HG02588 (cell line): ENCODE measurements around the gene ACTR1A.
"Not testable (repeated sequence)": the region's sequence is repeated elsewhere in the genome, so short reads cannot be mapped to it uniquely, and the experiment has no call there.

Experiments used
- ATAC-seq: cut with Tn5 transposase; IDR thresholded peaks from one replicate; pipeline ENCODE4 v1.9.1; 2021; ENCODE audit warnings: mild to moderate bottlenecking, moderate library complexity; ENCODE audit not compliant: unreplicated experiment

Gene ACTR1A

GRCh38 chr10:102502337-102503151, at the start of gene ACTR1A:
Gene ACTR1A, minus strand, starts transcription at chr10:102502712. Its CDS starts 65 bp downstream, at chr10:102502647.
- peak; percentile 42 for ATAC-seq

- ATAC-seq = no peak
These were observed 48.2 kb upstream of the ACTR1A start for GRCh38 chr10:102550636-102551210.

DNA sequence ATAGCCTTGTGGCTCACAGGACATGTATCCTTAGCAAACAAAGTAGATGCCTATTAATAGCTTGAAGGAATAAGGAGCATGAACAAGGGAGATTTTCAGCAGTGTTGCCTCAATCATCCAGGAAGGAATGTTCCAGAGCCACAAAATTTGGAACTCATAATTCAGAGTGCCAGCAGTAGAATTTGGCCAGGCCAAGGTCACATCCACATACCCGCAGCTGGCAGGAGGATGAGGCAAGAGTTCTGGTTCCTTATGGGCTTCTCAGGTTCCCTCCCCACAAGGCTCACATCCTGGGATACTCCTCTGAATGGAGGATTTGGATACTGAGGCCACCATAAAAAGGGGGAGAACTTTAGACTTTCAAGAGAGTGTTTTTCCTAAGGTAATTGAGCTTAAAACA, 47.0 kb upstream of the ACTR1A start:
- ATAC-seq = no peak

GRCh38 chr10:102546606-102547320, 44.3 kb upstream of the ACTR1A start:
- ATAC-seq = no peak

DNA sequence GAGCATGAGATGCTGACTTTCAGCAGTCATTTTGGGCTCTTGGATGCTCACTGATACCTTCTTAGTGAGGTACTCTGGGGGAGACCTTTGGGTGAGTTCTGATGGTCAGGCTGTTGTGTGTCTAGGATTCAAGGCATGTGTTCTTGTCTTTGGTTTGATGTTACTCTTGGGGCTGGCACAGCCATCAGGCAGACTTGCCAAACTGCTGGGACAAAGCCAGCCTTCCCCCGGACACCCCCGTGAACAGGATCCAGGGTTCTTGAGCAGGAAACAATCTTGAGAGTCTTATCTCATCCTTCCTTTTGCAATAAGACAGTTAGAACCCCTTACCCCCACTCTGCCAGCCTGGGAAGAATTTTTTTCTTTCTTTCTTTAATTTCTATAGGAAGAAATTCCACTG, 43.5 kb upstream of the ACTR1A start:
- ATAC-seq = no peak

DNA sequence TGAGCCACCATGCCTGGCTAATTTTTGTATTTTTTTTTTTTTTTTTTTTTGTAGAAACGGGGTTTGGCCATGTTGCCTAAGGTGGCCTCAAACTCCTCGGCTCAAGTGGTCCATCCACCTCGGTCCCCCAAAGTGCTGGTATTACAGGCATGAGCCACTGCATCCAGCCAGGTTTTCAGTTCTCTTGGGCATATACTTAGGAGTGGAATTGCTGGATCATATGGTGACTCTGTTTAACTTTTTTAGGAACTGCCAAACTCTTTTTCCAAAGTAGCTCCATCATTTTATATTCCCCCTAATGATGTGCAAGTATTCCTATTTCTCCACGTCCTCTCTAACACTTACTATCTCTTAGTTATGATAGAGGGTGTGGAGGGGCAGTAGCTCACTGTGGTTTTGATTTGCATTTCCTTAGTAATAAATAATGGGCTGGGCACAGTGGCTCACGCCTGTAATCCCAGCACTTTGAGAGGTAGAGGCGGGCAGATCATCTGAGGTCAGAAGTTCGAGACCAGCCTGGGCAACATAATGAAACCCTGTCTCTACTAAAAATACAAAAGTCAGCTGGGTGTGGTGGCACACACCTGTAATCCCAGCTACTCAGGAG, 42.9 kb upstream of the ACTR1A start:
- ATAC-seq = no peak

GRCh38 chr10:102542800-102543418, 40.4 kb upstream of the ACTR1A start:
- no peak for ATAC-seq

GRCh38 chr10:102540023-102540422, 37.5 kb upstream of the ACTR1A start:
- peak; percentile 71 for ATAC-seq

GRCh38 chr10:102538811-102539210, 36.3 kb upstream of the ACTR1A start:
- no peak for ATAC-seq

GRCh38 chr10:102537948-102538347, 35.4 kb upstream of the ACTR1A start:
- no peak for ATAC-seq

GRCh38 chr10:102537367-102537766, 34.9 kb upstream of the ACTR1A start:
- no peak for ATAC-seq

- no peak for ATAC-seq
These were observed 33.1 kb upstream of the ACTR1A start for GRCh38 chr10:102535481-102536147.

- ATAC-seq = not testable (repeated sequence)
These were observed 32.5 kb upstream of the ACTR1A start for GRCh38 chr10:102534966-102535365.

DNA sequence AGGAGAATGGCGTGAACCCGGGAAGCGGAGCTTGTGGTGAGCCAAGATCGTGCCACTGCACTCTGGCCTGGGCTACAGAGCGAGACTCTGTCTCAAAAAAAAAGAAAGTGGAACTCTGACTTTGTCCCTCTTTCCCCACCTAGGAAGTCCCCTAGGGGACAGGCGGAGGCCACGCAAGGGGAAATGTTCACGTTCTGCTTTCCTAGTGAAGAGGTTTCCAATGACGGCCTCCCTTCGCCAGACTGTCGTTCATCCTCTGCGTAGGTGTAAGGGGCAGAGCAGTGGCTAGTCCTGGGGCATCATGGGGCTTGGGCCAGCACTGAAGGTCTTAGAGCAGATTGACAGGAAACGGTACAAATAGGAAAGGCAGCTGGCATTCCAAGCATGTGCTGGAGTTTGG, 31.8 kb upstream of the ACTR1A start:
- no peak for ATAC-seq

DNA sequence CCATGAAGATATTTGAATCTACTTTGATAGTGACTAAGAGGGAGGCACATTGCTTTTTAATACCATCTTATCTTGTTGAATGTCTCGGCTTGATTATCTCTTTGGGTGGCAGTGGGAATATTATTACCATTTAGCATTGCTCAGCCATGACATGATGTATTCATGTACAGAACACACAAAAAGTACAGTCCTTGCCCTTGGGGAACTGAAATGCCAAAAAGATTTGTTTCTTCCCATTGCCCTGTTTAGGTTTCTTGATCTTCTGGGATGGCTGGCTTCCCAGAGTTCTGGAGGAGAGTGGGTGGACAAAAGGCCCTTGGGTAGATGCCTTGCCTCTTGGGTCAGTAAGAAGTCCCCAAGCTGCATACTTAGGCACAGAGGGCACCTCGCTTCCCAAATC, 25.0 kb upstream of the ACTR1A start:
- ATAC-seq = no peak

- ATAC-seq = no peak
These were observed 22.2 kb upstream of the ACTR1A start for GRCh38 chr10:102524746-102525145.

DNA sequence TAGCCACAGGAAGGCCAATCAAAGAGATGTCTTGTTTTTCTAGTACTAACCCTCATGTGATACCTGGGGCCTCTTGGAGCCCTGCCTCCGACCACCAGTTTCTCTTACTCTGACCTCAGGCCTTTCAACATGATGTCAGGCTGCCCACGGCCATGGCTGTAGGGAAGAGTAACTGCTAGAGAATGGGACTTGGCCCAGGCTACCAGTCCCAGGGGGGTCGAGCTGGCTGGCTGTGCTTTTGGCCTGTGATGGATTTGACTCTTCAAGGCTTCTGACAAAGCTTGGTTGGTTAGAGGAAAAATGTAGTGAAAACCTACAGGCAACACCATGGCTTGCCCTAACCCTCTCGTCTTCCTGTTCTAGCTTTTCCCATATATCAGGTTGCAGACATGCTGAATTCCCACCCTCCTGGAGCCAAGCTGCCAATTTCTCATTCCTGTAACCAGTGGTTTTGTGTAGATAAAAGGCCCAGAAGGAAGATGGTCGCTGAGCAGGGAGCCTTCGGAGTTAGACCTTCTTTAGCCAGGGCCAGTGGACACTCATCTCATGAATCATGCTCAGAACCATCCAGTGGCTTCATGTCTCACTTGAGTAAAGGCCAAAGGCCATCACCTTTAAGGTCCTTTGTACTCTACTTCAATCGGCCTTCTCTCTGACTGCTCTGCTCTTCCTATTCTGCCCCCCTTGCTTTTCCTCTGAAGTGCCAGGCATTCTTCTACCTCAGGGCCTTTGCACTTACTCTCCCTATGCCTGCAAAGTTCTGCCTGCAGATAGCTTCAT, 20.9 kb upstream of the ACTR1A start:
- no peak for ATAC-seq

DNA sequence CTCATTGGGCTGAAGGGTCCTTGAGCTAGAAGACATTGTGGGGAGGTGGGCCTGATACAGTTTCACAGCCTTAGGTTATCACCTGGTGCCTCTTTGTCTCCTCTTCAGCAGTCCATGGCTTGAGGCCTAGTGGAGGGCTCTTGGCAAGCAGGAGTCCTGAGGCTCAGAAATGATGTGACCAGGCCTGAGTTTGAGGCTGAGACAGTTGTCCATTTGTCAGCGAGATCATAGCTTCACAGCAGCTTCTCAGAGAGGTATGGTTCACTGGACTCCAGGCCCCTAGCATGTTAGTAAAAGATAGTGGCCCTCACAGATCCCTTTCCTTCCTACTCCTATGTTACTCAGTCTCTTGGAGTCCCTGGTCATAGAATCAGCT, 20.4 kb upstream of the ACTR1A start:
- no peak for ATAC-seq

DNA sequence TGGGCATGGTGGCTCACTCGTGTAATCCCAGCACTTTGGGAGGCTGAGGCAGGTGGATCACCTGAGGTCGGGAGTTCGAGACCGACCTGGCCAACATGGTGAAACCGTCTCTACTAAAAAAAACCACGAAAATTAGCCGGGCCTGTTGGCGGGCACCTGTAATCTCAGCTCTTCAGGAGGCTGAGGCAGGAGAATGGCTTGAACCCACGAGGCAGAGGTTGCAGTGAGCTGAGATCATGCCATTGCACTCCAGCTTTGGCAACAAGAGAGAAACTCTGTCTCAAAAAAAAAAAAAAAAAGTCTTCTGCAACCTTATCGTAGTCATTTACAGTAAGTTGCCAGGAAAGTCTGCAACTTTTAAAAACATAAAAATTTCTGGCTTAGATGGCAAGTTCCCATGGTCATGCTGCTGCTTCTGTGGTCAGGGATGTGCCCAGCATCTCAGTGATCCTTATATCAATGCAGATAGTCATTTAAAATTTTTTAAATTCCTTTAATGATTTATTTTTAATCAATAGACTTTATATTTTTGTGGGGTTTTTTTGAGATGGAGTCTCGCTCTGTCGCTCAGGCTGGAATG, 16.8 kb upstream of the ACTR1A start:
- no peak for ATAC-seq
